IgD-negative memory B cell (primary cell): Measurements from ENCODE around the gene SCLY. TPM values are rescaled to one million over a fixed set of nuclear protein-coding genes. Genes with fewer than 3 reads are reported as not detected.
"Not testable (repeated sequence)": the region's sequence is repeated elsewhere in the genome, so short reads cannot be mapped to it uniquely, and the experiment has no call there.

Source experiments
- H3K27ac Mint-ChIP-seq, 3 donors: one replicate each; pipeline ENCODE4 v1.8.0; 2020 to 2022; ENCODE audit warnings: mild to moderate bottlenecking in 3 of 3, mixed read lengths in 3 of 3, moderate library complexity in 1 of 3
- H3K27me3 Mint-ChIP-seq: one replicate; pipeline ENCODE4 v1.8.0; 2021; ENCODE audit warnings: mixed read lengths
- H3K36me3 Mint-ChIP-seq: one replicate; pipeline ENCODE4 v1.8.0; 2020; ENCODE audit warnings: mild to moderate bottlenecking, mixed read lengths
- H3K4me1 Mint-ChIP-seq, 3 donors: one replicate each; pipeline ENCODE4 v1.8.0; 2020 to 2022; ENCODE audit warnings: mixed read lengths in 3 of 3, mild to moderate bottlenecking in 1 of 3
- H3K4me3 Mint-ChIP-seq, 4 donors: one replicate each; pipeline ENCODE4 v1.8.0; 2020 to 2022; ENCODE audit warnings: mild to moderate bottlenecking in 4 of 4, mixed read lengths in 4 of 4, moderate library complexity in 3 of 4
- H3K9me3 Mint-ChIP-seq, 3 donors: one replicate each; pipeline ENCODE4 v1.8.0; 2020 to 2021; ENCODE audit warnings: mixed read lengths in 3 of 3, mild to moderate bottlenecking in 1 of 3
- polyA plus RNA-seq: library from polyadenylated mRNA; unstranded; fragments of 300-500 nt; fragmentation: Illumina TruSeq; gene quantifications from one replicate; pipeline ENCODE4 v1.2.3, GENCODE V29; 2021

SCLY gene
- polyA plus RNA-seq, 1 donor from 2014 or later = 18.5 TPM

DNA sequence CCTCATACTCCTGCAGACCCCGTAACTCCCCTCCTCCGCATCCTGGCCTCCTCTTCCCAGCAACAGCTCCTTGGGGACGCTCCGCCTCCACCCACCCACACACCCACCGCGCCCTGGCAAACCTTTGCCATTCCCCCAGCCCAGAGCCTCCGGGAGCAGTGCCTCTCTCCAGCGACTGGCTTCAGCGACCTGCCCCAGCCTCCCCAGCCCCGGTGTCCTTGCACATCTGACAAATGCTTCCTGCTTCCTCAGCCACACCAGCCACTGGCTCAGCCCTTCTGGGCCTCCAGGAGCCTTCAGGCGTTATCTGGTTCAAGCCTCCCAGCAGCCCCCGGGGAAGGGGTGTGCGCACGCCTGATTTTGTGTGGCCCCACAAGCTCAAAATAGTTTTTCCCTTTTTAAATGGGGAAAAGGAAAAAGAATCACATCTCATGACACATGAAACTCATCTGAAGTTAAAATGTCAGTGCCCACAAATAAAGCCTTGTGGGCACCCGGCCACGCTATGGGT, 53.6 kb downstream of the SCLY start:
- no peak overlapping the region for H3K27ac Mint-ChIP-seq
- H3K4me3 Mint-ChIP-seq = no peak overlapping the region
- peaks cover 7% of the 10 kb centered on the region for H3K27me3 Mint-ChIP-seq
- H3K36me3 Mint-ChIP-seq = peaks cover 6% of the 10 kb centered on the region
- H3K4me1 Mint-ChIP-seq = peaks cover 2 to 6% (median 5%) of the 10 kb centered on the region in 3 donors
- H3K9me3 Mint-ChIP-seq = peaks cover 2 to 9% (median 8%) of the 10 kb centered on the region in 3 donors

DNA sequence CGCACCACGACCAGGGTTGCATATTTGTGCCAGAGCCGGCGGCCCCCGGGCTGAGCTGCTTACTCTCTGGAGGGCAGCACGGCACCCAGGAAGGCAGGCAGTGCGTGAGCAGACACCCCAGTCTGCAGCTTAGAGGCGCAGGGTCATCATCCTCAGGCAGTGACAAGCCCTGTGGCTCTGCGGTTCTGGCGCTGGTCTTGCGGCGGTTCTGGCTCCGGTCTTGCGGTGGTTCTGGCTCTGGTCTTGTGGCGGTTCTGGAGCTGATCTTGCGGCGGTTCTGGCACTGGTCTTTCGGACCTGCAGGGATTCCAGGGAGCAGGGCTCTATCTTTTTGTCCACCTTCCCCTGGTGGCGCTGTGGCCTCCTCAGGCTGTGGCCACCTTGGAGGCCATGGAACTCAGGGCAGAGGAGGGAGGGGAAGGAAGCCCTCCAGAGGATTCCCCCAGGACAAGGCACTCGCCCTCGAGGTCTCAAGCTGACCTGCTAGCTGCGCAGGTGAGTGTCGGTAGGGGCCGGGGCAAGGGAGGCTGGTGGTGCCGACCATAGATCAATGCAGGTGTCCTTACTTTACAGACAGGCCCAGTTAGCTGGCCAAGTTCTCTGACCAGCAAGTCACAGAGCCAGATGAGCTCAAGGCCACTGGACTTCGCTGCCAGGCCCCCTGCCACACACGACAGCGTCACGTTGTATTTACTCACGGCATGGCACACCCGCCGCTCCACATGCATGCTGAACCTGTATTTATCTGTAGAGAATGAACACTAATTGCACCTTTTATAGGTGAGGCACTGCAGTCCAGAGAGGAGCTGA, 54.3 kb downstream of the SCLY start:
- Mint-ChIP-seq H3K4me3 (peak overlapping the region in 1 of 4 donors; percentile 8), H3K36me3 (peaks cover 6% of the 10 kb centered on the region), H3K4me1 (peaks cover 3 to 4% (median 4%) of the 10 kb centered on the region in 3 donors), H3K27me3 (peaks cover 9% of the 10 kb centered on the region), H3K27ac (no peak overlapping the region), H3K9me3 (peaks cover 2 to 9% (median 8%) of the 10 kb centered on the region in 3 donors)

DNA sequence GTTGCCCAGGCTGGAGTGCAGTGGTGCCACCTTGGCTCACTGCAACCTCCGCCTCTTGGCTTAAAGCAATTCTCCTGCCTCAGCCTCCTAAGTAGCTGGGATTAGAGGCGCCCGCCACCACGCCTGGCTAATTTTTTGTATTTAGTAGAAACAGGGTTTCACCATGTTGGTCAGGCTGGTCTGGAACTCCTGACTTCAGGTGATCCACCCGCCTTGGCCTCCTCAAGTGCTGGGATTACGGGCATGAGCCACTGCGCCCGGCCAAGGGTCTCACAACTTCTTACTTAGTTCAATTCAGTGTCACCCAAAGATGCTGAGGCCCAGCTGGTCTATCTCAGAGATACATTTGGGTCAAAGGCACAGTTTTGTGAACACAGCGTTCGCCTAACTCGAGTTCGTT, 54.9 kb downstream of the SCLY start:
- not testable (repeated sequence) for H3K36me3 Mint-ChIP-seq, H3K9me3 Mint-ChIP-seq, H3K4me1 Mint-ChIP-seq, H3K27me3 Mint-ChIP-seq, H3K4me3 Mint-ChIP-seq, H3K27ac Mint-ChIP-seq

DNA sequence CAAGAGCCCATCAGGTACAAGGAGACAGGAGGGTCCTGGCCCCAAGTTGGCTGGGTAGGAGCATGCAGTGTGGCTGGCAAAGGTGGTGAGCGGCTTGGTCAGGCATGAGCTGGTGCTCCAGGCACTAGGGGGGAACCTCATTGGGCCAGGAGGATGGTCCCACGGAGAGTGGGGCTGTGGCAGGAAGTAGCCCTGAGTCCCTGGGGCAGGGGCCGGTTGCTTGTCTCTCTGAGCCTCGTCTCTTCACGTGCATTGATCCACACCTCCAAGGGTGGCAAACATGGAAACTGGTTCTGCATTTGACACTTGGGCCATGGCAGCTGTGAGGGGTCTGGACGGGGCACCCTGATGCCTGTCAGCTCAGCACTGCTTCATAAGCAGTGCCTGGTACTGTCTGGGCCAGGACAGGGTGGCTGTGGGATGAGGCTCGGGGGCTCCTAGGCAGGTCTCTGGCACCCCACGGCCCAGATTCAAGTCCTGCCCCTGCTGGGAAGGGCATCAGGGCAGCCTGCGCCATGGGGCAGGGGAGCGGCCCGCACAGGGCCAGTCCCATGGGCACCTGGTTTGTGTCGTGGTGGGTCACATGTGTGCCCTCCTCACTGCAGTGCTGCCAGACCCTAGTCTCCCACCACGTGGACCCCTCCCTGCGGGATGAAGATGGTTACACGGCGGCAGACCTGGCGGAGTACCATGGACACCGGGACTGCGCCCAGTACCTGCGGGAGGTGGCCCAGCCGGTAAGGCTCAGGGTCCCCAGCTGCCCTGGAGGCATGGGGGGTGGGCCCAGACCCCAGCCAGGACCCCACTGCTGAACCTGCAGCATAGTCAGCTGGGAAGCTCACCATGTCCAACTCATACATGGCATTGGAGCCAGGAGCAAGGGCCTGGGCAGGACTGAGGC, 55.7 kb downstream of the SCLY start:
- no peak overlapping the region for H3K27ac Mint-ChIP-seq
- peaks cover 0 to 8% (median 7%) of the 10 kb centered on the region in 3 donors for H3K9me3 Mint-ChIP-seq
- peaks cover under 1 to 4% (median 4%) of the 10 kb centered on the region in 3 donors for H3K4me1 Mint-ChIP-seq
- no peak overlapping the region for H3K4me3 Mint-ChIP-seq
- H3K36me3 Mint-ChIP-seq = peaks cover 6% of the 10 kb centered on the region
- H3K27me3 Mint-ChIP-seq = peaks cover 9% of the 10 kb centered on the region

DNA sequence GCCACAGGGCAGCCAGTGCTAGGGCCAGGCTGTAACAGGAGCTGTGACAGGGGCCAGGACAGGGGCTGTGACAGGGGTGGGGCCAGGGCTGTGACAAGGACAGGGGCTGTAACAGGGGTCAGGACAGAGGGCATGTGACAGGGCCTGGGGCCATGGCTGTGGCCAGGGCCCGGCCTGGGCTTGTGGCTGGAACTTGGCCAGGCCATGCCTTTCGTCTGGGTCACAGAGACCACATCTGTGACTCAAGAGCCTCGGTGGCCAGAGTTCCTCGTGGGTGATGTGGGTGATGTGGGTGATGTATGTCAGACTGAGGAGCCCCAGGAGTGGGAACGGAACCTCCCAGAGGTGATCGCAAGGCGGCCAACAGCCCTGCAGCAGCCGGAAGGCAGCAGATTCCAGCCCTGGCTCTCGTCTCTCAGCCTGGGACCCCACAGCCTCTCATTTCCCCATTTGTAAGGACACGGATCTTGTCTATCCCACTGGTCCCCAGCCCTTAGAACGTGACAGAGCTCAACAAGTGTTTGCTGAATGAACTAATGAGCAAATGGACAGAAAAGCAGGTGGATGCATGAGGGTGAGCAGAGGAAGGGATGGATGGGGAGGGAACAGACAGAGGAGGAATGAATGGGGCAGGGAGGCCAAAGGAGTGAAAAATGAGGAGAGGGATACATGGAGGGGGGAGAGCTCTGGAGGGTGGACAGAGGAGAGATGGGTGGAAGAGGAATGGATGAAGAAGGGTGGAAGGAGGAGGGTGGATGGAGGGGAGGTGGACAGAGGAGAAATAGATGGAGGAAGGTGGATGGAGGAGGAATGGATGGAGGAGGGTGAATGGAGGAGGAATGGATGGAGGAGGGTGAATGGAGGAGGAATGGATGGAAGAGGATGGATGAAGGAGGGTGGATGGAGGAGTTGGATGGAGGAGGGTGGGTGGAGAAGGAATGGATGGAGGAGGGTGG, 56.7 kb downstream of the SCLY start:
- Mint-ChIP-seq H3K27me3 (peaks cover 9% of the 10 kb centered on the region), H3K4me1 (peaks cover 0 to 4% (median 4%) of the 10 kb centered on the region in 3 donors), H3K36me3 (peaks cover 6% of the 10 kb centered on the region), H3K9me3 (peaks cover 0 to 7% (median 6%) of the 10 kb centered on the region in 3 donors), H3K27ac (no peak overlapping the region), H3K4me3 (peak overlapping the region in 1 of 4 donors; percentile 81)

DNA sequence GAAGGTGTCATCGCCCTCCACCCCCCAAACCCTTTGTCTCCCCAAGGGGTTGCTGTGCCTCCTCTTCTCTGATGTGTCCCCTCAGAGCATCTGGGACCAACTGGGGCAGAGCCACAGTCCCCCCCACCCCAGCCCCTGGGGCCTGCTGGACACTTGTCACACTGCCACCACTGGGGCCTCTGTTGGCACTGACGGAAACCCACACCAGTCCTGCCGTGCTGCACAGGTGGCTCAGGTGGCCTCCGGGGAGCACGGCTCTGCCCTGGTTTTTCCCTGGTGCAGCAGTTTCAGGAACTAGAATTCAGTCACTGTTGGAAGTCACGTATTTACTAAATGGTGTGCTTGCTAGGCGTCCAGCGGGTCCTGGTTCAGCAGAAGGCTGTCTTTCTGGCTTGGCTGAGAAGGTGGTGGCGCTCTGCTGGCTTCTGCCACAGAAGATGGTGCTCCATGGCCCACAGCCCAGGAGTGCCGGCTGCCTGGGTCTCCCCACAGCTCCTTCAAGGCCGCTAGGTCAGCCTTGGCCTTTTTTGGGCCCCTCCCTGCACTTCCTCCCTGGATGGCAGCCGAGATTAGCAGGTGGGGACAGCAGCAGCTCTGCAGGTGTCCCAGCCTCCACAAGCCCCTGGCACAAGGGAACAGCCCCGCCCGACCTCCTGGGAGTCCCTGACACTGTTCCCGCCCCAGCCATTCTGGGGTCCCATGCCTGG, 59.1 kb downstream of the SCLY start:
- Mint-ChIP-seq H3K9me3 (no peaks in the 10 kb centered on the region), H3K36me3 (peaks cover 3% of the 10 kb centered on the region), H3K27me3 (peaks cover 9% of the 10 kb centered on the region), H3K4me1 (peaks cover 0 to 4% (median 4%) of the 10 kb centered on the region in 3 donors), H3K4me3 (no peak overlapping the region), H3K27ac (peak overlapping the region in 1 of 3 donors; percentile 39)

DNA sequence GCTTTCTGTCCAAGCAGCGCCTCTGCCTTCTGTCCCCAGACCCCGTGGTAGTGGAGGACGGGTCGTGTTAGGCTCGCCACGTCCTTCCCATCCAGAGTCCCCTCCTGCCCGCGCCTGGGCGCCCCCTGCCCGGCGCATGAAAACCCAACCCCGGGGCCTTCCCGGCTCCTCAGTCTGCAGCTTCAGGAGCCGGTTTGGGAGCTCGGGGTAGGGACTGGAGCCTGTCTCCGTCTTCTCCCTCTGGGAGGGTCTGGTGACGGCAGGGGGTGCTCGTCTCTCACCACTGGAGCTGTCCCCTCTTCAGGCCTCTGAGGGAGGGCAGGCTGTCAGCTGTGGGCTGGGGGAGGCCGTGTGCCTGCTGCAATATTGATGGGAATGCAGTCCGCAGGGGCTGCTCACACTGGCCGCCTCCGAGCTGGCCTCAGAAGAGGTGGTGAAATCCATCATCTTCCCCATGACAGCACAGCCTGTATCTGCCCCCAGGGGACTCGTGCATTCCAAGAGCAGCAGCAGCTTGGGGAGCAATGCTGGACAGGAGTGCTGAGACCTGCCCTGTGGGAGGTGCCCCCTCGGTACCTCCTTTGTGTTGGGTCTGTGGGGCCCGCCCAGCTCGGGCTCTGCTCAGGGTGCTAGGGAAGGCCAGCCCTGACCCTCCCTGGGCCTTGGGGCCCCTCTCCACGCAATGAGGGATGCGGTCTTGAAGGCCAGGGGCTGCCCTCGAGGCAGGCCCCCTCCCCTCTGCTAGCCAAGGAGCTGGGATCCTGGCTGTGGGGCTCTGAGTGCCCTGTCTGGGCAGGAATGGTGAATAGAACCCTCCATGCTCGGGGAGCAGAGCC, 59.9 kb downstream of the SCLY start:
- H3K4me1 Mint-ChIP-seq = peaks cover 0 to 4% (median 4%) of the 10 kb centered on the region in 3 donors
- no peak overlapping the region for H3K27ac Mint-ChIP-seq
- H3K36me3 Mint-ChIP-seq = peaks cover 3% of the 10 kb centered on the region
- H3K9me3 Mint-ChIP-seq = no peaks in the 10 kb centered on the region
- no peak overlapping the region for H3K4me3 Mint-ChIP-seq
- H3K27me3 Mint-ChIP-seq = peaks cover 9% of the 10 kb centered on the region

DNA sequence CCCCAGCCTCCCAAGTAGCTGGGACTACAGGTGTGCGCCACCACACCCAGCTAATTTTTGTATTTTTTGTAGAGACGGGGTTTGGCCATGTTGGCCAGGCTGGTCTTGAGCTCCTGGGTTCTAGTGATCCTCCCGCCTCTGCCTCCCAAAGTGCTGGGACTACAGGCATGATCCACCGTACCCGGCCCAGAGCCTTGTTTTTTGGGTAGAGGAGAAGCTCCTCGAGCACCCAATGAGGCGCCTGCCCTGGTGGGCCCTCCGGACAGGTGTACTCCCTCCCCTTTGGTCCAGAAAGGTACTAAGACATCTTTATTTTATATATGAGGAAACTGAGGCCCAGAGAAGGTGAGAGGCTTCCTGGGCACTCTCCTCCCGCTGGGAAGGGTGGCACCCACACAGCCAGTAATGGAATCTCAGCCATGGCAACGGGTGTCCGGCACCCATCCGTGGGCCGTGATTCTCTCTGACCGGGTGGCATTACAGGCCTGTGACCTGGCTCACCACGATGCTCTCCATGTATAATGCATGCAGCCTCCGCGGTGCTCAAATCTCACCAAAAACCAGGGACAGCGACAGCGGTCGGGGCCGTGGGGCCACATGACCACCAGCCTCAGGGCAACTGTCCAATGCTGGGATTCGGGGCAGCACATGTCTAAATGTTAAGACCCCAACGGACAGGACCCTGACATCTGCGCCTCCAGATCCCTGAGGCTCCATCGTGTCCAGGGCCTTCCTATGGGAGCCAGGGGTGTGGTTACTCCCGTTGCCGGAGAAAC, 60.9 kb downstream of the SCLY start:
- peaks cover 0 to 4% (median 4%) of the 10 kb centered on the region in 3 donors for H3K4me1 Mint-ChIP-seq
- peaks cover 3% of the 10 kb centered on the region for H3K36me3 Mint-ChIP-seq
- no peak overlapping the region for H3K27ac Mint-ChIP-seq
- H3K4me3 Mint-ChIP-seq = no peak overlapping the region
- H3K27me3 Mint-ChIP-seq = peaks cover 6% of the 10 kb centered on the region
- no peaks in the 10 kb centered on the region for H3K9me3 Mint-ChIP-seq

DNA sequence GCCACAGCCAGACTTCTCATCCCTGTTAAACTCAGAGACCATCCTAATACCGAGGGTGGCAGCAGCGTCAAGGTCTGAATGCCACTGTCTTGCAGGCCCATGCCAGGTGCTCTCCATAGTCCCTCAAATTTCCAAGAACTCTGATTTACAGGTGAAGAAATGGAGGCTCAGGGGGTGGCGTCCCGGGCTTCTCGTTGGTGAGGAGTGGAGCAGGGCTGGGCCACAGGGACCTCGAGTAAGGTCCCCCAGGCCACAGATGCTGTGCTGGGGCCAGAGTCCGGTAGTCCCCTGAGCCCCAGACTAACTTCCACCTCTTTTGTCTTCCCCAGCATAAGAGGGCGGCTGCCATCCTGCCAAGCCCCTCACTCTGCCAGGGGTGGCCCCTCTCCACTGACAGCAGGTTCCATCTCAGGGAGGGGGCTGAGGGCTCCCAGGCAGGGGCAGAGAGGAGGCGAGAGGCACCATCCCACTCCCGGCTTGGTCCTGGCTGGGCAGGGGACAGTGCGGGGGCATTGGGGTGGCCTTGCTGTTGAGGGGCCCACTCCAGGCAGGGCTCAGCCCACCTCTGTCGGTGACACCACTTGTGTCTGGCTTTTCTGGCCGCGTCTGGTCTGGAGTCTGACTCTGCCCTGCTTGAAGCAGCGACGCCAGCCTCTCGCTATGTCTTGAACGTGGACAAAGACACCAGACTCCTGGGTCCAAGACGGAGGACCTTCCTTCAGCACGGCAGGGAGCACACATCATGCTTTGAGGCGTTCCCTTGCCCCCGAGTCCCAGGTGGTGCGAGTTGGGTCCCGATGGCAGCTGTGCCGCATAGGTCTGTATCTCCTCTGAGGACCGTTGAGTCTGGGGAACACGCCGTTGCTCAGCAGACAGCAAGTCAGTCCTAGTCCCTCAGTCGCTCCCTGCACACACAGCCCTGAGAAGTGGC, 61.8 kb downstream of the SCLY start:
- Mint-ChIP-seq H3K27ac (no peak overlapping the region), H3K4me1 (peaks cover 0 to 4% (median under 1%) of the 10 kb centered on the region in 3 donors), H3K9me3 (no peaks in the 10 kb centered on the region), H3K36me3 (peaks cover 2% of the 10 kb centered on the region), H3K27me3 (peaks cover 2% of the 10 kb centered on the region), H3K4me3 (no peak overlapping the region)

DNA sequence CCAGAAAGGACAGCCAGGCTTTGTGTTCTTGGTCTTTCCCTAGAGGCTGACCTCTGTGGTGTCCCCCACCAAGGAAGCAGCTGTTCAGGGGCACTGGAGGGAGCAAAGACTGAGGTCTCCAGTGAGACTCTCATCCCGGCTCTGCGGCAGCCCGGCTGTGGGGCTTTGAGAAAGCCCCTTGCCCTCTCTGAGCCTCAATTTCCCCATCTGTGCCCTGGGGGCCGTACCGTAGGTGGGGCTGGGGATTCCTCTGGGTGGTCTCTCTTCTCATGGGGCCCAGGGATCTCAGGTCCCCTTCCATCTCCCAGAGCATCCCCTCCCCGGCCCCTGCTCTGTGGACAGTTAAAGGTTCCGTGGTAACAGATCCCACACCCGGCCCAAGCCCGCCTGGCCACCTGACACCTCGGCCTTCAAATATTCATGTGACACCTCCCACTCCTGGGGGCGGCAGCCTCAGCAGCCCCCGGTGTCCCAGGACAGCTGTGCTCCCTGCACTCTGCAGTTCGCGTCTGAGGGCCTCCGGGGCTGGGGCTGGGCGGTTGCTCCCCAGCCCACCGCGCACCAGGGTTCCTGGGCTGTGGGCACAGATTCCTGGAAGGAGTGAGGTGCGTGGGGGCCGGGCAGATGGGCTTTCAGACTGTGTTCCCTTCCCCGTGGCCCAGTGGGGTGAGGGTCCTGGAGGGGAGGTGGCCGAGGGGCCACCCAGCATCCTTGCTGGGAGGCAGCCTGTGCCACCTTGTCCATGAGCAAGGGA, 62.6 kb downstream of the SCLY start:
- peaks cover 0 to 4% (median 0%) of the 10 kb centered on the region in 3 donors for H3K4me1 Mint-ChIP-seq
- no peaks in the 10 kb centered on the region for H3K9me3 Mint-ChIP-seq
- H3K36me3 Mint-ChIP-seq = peaks cover 1% of the 10 kb centered on the region
- no peak overlapping the region for H3K4me3 Mint-ChIP-seq
- H3K27ac Mint-ChIP-seq = no peak overlapping the region
- H3K27me3 Mint-ChIP-seq = peaks cover 2% of the 10 kb centered on the region

DNA sequence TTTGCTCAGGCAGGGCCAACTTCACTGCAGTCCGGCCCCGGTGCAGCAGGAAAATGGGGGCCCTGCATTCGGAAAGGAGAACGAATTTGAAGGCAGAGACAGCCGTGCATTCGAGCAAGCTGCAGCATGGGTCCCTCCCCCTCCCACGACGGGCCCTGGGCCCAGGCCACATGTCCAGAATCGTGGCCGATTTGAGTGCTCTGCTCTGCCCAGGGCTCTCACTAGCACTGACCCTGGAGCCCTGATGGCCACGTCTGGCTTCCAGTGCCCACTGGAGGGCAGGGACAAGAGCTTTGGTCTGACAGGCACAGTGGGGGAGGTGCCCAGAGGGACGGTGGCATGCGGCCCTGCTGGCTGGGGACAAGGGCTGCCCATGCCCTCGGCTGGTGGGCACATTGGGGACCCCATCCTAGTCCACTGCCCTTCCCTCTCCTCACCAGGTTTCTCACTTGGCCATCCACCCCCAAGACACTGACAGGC, 63.2 kb downstream of the SCLY start:
- Mint-ChIP-seq H3K4me1 (peaks cover 0 to 4% (median 0%) of the 10 kb centered on the region in 3 donors), H3K27ac (no peak overlapping the region), H3K4me3 (no peak overlapping the region), H3K9me3 (no peaks in the 10 kb centered on the region), H3K27me3 (peaks cover 2% of the 10 kb centered on the region), H3K36me3 (peaks cover 1% of the 10 kb centered on the region)
